MM.1S (cell line): ENCODE measurements around the gene ZNF488.

Experiments used
- CTCF ChIP-seq: fragments of 300-600 bp; sonication (generic); IDR thresholded peaks from 2 replicates; pipeline ENCODE4 v1.5.1; 2016; ENCODE audit warnings: antibody characterized with exemption, low read length, mixed read lengths
- EZH2 ChIP-seq: fragments of 300-600 bp; sonication (generic); optimal IDR thresholded peaks from 2 replicates; pipeline ENCODE3; 2017; ENCODE audit warnings: low read depth, mild to moderate bottlenecking, antibody characterized with exemption, low read length, mixed read lengths

GRCh38 chr10:47372726-47373125 lies 11.4 kb downstream of the ZNF488 start:
- TF ChIP-seq CTCF (no peak), EZH2 (no peak)
